Measurements from ENCODE around the gene SLC30A9. TPM values are rescaled to one million over a fixed set of nuclear protein-coding genes. Genes with fewer than 3 reads are reported as not detected.

Gene SLC30A9
- 74.6 and 95.4 TPM in 2 replicates for total RNA-seq (2014; rRNA removed; shearing (Covaris generic))
- polyA plus RNA-seq (2016; fragmentation: Nextera tagmentation; extraction: Ambion mirVana), result 51.9 and 67.3 TPM in 2 replicates
- long read RNA-seq, full-length matches to known transcripts, result 5 of 32 reads
- long read RNA-seq, partial matches to known transcripts, result 21 of 32 reads
- long read RNA-seq, other reads (novel, unspliced or antisense), result 6 of 32 reads

- no peaks in the 10 kb centered on the region for H3K27me3 ChIP-seq (ENCODE audit: insufficient read depth)
- no peaks in the 10 kb centered on the region for H3F3A ChIP-seq (replicated peaks; ENCODE audit: low read depth)
- peak within 1 kb of the TSS; percentile 88 for H2AFZ ChIP-seq
- H3K9me2 ChIP-seq (ENCODE audit: insufficient read depth), result no peaks in the 10 kb centered on the region
- DNase-seq (ENCODE audit: low spot score), result peak; percentile 98
- Mint-ChIP-seq H3K27me3 (ENCODE audit: insufficient read depth, low read depth, poor library complexity) (peaks cover 2% of the 10 kb centered on the region), H3K4me3 (peak within 1 kb of the TSS; percentile 94), H3K4me1 (peaks cover 23% of the 10 kb centered on the region), H3K27ac (peak within 1 kb of the TSS; percentile 94), H3K36me3 (ENCODE audit: low read depth) (no peaks in the 10 kb centered on the region; the same call in 2 of the 3 replicates), H3K9me3 (no peaks in the 10 kb centered on the region)
- H4K20me1 ChIP-seq (replicated peaks; ENCODE audit: insufficient read depth), result peaks cover 18% of the 10 kb centered on the region; the same call in 1 of the 2 replicates
- peak within 1 kb of the TSS; percentile 60; the same call in 1 of the 2 replicates for H3K27ac ChIP-seq (ENCODE audit: low read depth)
- TF ChIP-seq ZNF331 (CRISPR knock-in tag; IDR thresholded peaks at IDR 0.05; ENCODE audit: low read depth) (no peak), ETS1 (IDR thresholded peaks at IDR 0.05) (peak; percentile 84), JUNB (IDR thresholded peaks at IDR 0.05; ENCODE audit: unreplicated experiment) (no peak), STAT1 (IDR thresholded peaks at IDR 0.05; ENCODE audit: unreplicated experiment) (no peak), CREB1 (CRISPR knock-in tag; IDR thresholded peaks at IDR 0.05; ENCODE audit: low read depth) (peak; percentile 96), NANOG (IDR thresholded peaks at IDR 0.05; ENCODE audit: borderline replicate concordance) (no peak), POLR2AphosphoS5 (IDR thresholded peaks at IDR 0.05; ENCODE audit: low read depth) (peak; percentile 96), ZNF462 (CRISPR knock-in tag; IDR thresholded peaks at IDR 0.05) (no peak), ZNF114 (CRISPR knock-in tag; IDR thresholded peaks at IDR 0.05) (no peak)
- TF ChIP-seq, protein P1, sequence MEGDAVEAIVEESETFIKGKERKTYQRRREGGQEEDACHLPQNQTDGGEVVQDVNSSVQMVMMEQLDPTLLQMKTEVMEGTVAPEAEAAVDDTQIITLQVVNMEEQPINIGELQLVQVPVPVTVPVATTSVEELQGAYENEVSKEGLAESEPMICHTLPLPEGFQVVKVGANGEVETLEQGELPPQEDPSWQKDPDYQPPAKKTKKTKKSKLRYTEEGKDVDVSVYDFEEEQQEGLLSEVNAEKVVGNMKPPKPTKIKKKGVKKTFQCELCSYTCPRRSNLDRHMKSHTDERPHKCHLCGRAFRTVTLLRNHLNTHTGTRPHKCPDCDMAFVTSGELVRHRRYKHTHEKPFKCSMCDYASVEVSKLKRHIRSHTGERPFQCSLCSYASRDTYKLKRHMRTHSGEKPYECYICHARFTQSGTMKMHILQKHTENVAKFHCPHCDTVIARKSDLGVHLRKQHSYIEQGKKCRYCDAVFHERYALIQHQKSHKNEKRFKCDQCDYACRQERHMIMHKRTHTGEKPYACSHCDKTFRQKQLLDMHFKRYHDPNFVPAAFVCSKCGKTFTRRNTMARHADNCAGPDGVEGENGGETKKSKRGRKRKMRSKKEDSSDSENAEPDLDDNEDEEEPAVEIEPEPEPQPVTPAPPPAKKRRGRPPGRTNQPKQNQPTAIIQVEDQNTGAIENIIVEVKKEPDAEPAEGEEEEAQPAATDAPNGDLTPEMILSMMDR (conservative IDR thresholded peaks at IDR 0.05; ENCODE audit: low read depth in 2 of 2), result peak in 1 of 2 experiments; percentile 32; a peak in 2 of 4 replicates
- peaks cover 65% of the 10 kb centered on the region for H3K79me2 ChIP-seq (replicated peaks; ENCODE audit: insufficient read depth)
- peaks cover 23% of the 10 kb centered on the region for H3K4me1 ChIP-seq (ENCODE audit: insufficient read depth)
- H3K36me3 ChIP-seq (ENCODE audit: insufficient read depth), result no peaks in the 10 kb centered on the region
- H3K4me2 ChIP-seq, result peak within 1 kb of the TSS; percentile 91
- H3K4me3 ChIP-seq, result peak within 1 kb of the TSS; percentile 90
- ATAC-seq, result peak; percentile 93
Measured at GRCh38 chr4:41990365-41991111, at the start of gene SLC30A9. SLC30A9 (plus strand) TSS chr4:41990530; CDS start chr4:41990652, 122 bp downstream.

Data from GM23338 (cell line).